ENCODE results near the gene CHST11.

DNA sequence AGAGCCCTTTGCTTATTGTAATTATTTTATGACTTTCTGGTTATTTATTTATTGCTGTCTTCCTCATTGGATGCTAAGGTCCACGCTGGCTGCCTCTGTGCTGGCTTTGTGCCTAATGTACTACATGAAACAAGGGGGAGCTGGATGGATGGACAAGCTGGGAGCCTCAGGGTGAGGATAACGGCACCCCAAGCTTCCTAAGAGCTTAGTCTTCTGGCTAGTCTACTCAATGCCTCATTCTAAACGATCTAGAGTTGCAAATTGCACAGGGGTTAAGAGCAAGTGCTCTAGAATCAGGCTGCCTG lies 172.0 kb downstream of the CHST11 start:
- TF ChIP-seq, protein P1, sequence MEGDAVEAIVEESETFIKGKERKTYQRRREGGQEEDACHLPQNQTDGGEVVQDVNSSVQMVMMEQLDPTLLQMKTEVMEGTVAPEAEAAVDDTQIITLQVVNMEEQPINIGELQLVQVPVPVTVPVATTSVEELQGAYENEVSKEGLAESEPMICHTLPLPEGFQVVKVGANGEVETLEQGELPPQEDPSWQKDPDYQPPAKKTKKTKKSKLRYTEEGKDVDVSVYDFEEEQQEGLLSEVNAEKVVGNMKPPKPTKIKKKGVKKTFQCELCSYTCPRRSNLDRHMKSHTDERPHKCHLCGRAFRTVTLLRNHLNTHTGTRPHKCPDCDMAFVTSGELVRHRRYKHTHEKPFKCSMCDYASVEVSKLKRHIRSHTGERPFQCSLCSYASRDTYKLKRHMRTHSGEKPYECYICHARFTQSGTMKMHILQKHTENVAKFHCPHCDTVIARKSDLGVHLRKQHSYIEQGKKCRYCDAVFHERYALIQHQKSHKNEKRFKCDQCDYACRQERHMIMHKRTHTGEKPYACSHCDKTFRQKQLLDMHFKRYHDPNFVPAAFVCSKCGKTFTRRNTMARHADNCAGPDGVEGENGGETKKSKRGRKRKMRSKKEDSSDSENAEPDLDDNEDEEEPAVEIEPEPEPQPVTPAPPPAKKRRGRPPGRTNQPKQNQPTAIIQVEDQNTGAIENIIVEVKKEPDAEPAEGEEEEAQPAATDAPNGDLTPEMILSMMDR (IDR thresholded peaks at IDR 0.05) = no peak
- no peak for TF ChIP-seq POLR2A (IDR thresholded peaks at IDR 0.05)
